GM19463 (cell line): ENCODE measurements around the gene KSR2.
"Not testable (repeated sequence)": the region's sequence is repeated elsewhere in the genome, so short reads cannot be mapped to it uniquely, and the experiment has no call there.

Experiments used
- ATAC-seq: cut with Tn5 transposase; IDR thresholded peaks from one replicate; pipeline ENCODE4 v1.9.1; 2021; ENCODE audit warnings: mild to moderate bottlenecking, moderate library complexity; ENCODE audit not compliant: unreplicated experiment

The KSR2 gene

DNA sequence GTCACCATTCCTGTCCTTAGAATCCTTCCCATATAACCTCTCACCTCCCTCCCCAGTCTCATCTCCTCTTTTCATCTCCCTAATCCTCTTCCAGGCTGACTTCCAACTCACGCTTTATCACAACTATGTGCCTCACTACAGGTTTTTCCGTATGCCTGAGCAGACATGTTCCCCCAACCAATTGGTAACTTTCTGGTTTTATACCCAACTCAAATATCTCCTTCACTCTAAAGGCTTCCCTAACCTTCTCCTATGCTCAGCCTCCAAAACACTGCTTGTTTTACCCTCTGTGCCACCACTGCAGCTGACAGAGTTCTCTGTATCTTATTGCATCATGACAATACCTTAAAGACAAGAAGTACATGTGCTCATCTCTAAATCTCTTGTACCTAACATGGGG, 139.7 kb downstream of the KSR2 start:
- no peak for ATAC-seq

DNA sequence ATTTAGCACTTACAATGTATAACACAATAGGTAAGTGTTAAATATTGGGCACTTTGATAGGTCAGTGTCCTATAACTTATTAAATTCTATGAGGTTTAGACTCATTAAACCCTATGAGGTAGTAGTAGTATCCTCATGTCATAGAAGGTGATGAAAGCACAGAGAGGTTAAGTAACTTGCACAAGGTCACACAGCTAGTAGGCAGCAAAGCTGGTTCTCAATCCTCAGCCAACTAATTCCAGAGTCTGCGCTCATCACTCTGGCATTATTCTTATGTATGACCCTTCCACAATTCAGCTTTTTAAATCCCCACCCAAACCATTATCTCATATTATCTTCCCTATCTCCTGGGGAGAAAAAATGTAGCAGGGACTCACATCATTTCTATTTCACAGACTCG, 141.1 kb downstream of the KSR2 start:
- no peak for ATAC-seq

DNA sequence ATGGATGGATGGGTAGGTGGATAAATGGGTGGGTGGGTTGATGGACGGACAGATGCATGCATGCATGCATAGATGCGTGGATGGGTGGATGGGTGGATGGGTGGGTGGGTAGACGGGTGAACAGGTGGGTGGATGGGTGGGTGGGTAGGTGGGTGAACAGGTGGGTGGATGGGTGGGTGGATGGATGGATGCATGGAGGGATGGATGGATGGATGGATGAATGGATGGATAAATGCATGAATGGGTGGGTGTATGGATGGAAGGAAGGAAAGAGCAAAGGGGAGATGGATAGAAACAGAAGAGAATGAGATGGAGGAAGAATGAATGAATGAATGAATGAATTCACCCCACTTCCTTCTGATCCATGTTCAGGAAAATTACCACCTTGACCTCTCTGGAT, 143.0 kb downstream of the KSR2 start:
- no peak for ATAC-seq

DNA sequence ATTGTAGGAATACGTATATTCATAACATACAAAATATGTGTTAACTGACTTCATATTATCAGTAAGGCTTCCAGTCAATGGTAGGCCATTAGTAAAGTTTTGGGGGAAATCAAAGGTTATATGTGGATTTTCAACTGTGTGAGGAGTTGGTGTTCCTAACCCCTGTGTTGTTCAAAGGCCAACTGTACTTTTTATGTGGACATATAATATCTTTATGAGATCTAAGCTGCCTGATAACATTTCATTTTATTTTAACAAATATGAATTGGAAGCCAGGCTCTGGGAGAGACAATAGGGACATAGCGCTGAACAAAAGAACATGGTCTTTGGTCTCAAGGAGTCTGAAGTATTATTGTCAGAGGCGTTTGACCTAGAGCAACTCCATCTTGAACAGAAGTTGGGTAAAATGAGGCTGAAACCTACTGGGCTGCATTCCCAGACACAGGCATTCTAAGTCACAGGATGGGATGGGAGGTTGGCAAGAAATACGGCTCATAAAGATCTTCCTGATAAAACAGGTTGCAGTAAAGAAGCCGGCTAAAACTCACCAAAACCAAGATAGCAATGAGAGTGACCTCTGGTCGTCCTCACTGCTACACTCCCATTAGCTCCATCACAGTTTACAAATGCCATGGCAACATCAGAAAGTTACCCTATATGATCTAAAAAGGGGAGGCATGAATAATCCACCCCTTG, 147.2 kb downstream of the KSR2 start:
- no peak for ATAC-seq

DNA sequence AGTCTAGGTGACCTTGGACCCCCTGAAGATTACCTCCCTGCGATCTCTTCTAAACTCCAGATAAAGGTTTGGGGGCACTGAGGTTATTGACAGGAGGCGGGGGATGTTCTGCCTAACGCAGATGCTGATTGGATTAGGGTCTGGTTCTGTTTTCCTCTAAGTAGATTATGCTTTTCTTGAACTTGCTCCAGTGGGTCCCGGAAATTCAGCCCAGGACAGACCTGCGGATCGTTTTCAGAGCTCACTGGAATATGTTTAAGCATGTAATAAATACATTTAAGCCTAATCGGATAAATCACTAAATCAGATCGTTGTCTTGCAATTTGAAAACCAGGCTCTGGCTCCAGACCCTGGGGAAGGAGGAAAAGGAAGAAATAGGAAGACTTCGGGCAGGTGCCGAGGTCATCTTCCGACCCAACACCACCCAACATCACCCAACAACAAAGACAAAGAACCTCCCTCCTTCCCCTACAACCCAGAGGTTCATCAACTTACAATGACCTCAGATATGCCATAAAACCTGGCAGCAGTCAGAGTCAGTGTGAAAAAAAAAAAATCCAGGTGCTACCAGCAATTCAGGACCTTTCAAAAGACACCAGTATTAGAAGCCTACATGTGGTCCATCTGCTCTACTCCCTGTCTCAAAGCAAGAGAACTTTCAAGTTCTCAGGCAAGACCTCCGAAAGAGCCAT, 148.4 kb downstream of the KSR2 start:
- no peak for ATAC-seq

DNA sequence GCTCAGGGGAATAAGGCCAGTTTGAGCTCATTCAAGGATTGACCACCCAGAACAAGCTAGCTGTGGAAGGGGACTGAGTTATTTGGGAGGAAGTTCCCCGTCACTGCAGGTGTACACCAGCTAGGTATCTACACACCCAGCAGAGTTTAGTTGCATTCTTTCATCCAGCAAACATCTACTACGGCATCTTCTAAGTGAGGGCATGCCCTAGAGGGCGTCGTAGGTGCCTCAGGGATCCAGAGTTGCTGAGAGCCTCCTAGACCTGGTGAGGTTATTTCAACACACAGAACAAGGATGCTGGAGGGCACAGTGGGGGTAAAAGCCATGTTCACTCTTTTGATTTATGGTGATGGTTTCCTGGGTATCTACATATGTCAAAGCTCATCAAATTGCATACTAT, 149.6 kb downstream of the KSR2 start:
- no peak for ATAC-seq

DNA sequence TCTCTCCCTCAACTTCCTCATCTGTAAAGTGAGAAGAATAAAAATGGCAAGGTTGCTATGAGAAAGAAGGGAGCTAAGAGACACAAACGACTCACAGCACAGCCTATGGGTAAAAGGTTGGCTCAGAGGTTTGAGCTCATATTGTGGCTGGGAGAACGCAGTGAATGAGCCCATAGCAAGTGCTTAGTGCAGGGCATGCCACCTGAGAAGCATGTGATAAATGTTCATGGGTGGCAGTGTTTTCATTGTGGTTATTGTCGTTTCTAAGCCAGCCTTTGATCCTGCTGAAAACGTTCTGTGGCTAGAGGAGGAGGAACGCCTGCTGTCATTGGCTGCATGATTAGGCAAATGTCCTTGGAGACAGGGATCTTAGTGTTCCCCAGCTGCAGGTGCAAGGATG, 150.4 kb downstream of the KSR2 start:
- no peak for ATAC-seq

DNA sequence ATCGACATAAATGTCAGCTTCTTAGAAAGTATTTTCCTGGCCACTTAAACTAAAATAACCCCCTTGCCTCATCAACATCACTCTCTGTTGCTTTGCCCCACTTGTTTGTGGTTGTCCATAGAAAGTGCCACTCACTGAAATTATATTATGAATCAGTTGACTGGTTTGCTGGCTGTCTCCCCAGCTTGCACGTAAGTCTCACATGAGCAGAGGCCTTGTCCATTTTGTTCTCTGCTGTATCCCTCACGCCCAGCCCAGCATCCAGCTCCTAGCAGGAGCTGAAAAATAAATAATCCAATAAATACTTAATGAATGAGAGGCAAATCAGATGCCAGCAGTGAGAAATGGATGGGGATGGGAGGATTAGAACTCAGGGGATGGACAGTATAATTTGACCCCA, 159.3 kb downstream of the KSR2 start:
- no peak for ATAC-seq

DNA sequence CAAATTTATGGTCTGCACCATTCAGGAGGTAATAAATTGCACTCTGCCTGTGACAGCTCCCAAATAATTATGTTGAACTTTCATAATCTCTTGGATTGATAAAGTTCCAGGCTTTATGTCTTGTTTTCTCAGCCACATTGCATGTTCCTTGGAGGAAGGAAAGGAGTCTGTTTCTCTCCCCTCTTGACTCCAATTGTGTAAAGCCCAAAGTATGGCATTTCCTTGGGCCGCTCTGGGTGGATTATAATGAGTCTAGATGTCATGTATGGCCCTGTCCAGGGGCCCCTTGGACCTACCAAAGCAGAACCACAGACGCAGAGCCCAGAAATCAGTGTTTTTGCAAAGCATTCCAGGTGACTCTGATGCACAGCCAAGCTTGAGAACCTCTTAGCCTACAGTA, 160.8 kb downstream of the KSR2 start:
- ATAC-seq: no peak

DNA sequence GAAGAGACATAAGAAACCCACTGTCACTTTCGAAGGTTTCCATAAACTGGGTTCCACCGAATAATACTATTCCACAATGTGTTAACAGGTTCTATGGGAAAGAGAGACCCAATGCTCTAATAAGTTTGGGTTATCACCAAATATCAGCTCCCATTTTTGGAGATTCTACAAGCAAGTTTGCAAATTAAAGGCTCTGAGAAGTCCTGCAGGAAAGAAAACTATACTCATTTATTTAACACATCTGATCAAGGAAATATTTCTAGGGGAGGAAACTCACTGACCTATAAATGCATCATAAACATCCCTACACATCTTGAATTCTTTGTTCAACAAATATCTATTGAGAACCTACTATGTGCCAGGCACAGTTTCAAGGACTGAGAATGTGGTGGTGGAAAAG, 161.4 kb downstream of the KSR2 start:
- ATAC-seq: no peak

DNA sequence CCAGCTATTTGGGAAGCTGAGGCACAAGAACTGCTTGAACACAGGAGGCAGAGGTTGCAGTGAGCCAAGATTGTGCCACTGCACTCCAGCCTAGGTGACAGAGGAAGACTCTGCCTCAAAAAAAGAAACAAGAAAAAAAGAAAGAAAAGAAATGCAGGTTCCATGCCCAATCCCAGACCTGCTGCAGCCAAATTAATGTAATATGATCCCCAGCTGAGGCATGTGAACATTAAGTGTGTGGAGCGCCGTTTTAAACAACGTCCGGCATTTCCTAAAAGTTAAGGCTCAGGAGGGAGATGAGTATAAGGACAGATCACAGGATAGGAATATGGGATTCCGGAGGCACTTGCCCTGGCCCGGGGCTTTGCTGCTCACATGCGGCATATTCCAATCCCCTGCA, 162.9 kb downstream of the KSR2 start:
- no peak for ATAC-seq

DNA sequence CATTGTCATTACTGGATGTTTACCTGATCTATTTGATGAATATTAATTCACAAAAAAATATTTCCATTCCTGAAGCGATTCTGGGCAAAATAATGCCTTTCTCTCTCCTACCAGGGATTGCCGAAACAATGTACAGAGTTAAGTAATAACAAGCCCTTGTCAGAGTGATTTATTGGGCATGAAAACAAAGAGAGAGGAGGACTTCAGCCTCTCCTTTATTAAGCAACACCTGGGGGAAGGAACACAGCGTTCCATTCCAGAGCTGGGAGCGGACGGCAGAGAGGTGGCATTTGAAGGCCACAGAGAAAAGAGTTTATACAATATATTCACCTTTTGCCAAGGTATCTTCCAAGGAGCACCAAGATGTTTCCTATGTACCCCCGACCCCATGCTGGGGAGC, 165.8 kb downstream of the KSR2 start:
- ATAC-seq: no peak

DNA sequence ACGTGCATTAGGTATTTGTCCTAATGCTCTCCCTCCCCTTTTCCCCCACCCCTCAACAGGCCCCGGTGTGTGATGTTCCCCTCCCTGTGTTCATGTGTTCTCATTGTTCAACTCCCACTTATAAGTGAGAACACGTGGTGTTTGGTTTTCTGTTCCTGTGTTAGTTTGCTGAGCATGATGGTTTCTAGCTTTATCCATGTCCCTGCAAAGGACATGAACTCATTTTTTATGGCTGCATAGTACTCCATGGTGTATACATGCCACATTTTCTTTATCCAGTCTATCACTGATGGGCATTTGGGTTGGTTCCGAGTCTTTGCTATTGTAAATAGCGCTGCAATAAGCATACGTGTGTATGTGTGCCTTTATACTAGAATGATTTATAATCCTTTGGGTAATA, 168.1 kb downstream of the KSR2 start:
- ATAC-seq: not testable (repeated sequence)

DNA sequence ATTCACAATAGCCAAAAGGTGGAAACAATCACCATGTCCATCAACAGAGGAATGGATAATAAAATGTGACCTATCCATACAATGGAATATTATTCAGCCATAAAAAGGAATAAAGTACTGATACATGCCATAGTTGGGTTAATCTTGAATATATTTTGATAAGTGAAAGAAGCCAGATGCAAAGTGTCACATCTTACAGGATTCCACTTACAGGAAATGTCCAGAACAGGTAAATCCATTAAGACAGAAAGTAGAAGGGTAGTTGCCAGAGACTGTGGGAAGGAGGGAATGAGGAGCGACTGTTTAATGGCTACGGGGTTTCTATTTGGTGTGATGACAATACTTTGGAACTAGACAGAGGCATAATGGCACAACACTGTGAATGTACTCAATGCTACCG, 171.6 kb downstream of the KSR2 start:
- no peak for ATAC-seq

DNA sequence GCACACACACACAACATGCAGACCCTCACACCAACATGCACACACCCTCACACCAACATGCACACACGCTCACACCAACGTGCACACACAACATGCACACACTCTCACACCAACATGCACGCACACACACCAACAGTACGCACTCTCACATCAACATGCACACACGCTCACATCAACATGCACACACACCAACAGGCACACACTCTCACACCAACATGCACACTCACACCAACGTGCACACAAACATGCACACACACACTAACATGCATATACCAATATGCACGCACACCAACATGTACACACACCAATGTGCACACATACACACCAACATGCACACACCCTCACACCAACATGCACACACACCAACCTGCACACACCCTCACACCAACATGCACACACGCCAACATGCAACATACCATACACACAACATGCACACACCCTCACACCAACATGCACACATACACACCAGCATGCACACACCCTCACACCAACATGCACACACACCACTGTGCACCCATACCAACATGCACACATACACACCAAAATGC, 175.8 kb downstream of the KSR2 start:
- ATAC-seq: no peak

DNA sequence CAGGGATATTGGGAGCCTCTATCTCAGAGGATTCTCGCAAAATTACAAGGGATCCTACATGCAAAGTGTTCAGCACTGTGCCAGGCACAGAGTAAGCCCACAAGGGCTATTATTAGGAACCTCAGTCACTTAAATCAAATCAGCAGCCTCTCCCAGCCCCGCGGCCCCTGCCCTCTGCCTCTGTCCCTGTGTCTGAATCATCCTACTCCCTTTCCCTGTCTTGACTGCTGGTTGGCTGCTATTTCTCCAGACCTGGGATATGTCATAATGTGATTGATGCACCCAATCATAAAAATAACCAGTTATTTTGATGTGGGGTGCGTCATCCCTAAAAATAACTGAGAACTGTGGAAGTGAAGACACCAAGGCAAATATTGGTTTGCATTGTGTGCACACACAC, 176.3 kb downstream of the KSR2 start:
- ATAC-seq: no peak

DNA sequence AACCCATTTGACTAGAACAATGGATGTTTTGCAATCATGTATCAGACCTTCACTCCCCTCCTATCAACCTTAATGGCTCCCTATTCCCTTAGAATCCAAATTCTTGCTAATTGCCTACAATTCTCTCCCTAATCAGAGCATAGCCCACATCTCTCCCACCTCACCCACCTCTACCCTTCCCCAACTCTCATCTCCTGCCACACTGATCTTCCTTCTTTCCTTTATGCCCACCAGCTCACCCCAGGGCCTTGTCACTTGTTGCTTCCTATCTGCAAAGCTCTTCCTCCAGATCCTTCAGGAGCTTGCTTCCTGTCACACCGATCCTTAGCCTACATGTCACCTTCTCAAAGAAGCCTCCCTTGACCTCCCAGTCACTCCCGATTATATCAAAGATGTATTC, 177.8 kb downstream of the KSR2 start:
- no peak for ATAC-seq

DNA sequence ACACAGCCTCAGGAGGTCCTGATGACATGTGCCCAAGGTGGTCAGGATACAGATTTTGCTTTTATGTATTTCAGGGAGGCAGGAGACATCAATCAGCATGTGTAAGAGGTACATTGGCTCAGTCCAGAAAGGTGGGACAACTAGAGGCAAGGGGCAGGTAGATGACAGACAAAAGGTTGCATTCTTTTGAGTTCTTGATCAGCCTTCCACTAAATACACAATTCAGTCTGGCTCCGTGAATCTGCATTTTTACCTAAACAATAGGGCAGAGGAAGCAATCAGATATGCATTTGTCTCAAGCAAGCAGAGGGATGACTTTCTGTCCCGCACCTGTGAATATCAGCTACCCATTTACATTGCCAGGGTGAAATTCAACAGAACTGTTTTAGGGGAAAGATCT, 178.6 kb downstream of the KSR2 start:
- no peak for ATAC-seq

DNA sequence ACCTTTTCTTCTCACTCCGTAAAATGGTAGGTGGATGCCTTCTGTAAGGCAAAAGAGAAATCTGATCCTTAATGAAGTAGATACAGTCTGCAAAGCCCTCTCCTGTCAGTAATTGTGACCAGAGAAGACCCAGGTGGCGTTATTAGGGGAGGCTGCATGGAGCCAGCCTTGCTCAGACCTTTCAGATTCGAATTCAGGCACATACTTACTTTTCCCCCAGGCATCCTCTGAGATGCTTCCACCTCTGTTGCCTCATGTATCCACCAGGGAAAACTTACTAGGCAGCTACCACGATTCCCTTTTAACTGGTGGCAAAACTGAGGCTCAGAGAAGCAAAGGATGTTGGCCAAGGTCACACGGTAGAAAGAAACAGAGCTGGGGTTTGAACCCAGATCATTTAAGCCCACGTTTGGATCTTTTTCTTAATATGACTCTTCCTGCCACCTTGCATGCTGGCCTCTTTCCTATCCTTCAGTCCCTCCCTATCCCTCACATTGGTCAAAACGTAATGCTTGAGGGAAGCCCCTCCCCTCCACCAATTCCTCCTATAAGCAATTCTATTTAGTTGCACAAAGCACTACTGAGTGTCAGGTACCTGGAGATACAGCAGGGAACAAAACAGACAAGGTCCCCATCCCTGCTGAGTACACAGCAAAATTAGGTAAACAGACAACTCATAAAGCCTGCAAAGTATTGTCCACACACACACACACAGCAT, 179.4 kb downstream of the KSR2 start:
- no peak for ATAC-seq

DNA sequence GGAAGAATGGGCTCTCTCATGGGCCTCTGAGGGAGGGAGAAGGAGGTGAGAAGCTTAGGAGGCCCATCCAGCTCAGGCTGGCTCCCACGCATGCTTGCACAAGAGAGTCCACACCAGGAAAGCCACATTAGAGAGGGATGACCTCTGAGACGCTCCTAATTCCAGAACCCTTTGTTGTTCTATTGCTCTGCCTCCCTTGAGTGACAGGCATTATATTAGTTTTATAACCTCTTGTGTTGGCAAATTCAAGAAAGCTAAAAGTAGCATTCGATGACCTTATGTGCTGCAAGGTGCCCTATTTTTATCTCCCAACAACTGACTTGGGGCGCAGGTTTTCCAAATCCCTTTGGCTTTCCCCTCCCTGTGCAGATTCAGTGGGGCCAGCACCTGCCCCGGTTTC, 190.1 kb downstream of the KSR2 start:
- no peak for ATAC-seq

DNA sequence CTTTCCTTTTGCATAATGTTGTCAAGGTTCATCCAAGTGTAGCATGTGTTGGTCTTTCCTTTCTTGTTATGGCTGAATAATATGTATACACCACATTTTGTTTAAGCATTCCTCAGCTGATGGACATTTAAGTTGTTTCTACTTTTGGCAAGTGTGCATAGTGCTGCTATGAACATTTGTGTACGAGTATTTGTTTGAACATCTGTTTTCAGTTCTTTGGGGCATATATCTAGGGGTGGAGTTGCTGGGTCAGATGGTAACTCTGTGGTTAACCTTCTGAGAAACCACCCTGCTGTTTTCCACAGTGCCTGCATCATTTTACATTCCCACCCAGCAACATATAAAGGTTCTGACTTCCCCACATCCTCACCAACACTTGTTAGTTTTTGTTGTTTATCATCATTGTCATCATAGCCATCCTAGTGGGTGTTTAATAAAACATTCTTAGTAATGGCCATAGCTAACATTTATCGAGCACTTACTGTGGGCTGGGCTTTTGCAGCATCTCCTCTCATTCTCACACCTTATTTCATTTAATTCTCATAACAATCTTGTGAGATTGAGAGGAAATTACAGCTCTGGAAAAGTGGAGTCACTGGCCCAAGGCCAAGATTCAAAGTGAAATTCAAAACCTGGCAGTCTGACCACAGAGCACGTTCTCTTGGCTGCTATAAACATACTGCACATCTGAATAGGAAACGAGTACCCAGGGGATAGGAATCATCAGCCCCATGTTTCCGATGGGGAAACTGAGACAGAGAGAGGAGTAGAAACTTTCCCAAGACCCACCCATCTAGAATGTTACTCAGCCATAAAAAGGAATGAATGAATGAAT, 193.6 kb downstream of the KSR2 start:
- ATAC-seq: no peak
